NCI-H2029 (cell line): ENCODE data around the gene GJB3.
"Not testable (repeated sequence)": the region's sequence is repeated elsewhere in the genome, so short reads cannot be mapped to it uniquely, and the experiment has no call there.

Source experiments
- DNase-seq: peaks from one replicate; lab custom pipeline; 2025; lab: John Stamatoyannopoulos, UW

GJB3 gene

DNA sequence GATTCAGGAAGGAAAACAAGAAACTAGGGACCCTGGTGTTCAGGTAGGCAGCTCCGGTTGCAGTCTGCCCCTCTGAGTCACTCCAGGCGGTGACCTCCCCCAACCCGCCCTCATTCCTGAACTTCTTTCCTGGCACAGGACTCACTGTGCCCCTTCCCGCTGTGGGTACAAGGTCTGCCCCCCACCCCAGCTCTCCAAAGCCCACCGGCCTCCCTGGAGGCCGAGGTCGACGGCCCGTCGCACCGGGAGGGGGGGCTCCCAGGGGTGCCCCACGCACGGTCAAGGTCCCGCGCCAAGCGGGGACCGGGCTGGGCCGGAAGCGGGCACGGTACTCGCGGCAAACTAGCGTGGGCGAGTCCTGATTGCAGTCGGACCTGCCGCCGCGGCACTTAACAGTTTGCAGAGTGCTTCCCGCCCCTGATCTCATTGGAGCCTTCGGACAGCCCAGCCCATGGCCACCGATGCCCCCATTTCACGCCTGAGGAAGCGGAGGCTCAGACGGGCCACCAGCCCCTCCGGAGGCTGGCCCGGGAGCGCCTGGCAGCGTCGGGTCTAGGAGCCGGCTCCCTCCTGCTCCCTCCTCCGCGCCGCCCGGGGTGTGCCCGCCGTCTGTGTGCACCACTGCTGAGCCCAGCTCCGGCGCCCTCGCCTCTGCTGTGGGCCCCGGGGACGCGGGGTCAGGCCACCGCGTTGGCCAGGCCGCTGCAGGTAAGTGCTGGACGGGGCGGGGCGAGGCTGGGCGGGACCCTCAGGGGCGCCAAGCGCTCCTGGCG is at the start of gene GJB3:
Gene GJB3 (plus strand): TSS at position 144 of the 773 bp plus-strand sequence. CDS start 3,549 bp downstream, outside the sequence.
- DNase-seq, result no peak

DNA sequence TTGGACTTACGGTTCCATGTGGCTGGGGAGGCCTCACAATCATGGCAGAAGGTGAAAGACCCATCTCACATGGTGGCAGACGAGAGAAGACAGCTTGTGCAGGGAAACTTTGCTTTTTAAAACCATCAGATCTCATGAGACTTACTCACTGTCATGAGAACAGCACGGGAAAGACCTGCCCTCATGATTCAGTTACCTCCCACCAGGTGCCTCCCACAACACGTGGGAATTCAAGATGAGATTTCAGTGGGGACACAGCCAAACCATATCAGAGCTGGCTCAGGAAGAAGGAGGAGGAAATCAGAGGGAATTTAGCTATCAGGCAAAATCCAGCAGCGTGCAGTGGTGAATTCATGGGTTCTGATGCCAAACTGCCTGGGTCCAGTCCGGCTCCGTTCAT is 48.2 kb upstream of the GJB3 start:
- not testable (repeated sequence) for DNase-seq

GRCh38 chr1:34736692-34737091 is 44.3 kb upstream of the GJB3 start:
- DNase-seq, result no peak

GRCh38 chr1:34737236-34737635 is 43.8 kb upstream of the GJB3 start:
- not testable (repeated sequence) for DNase-seq

DNA sequence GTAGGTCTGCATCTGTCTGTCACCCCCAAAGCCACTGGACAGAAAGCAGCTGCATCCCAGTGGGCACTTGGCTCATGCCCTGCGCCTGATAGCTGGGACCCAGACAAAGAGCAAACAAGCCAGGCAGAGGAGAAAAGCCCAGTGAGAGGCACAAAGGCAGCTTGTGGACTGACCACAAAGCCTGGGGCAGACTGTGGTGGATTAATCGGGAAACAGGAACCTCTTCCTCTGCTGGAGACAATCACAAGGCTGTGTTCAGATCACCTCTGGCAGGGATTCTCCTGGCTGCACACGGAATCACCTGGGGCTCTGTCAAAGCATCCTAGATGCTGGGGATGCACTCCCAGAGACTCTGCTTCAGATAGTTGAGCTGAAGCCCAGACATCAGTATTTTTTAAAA is 41.4 kb upstream of the GJB3 start:
- no peak for DNase-seq

DNA sequence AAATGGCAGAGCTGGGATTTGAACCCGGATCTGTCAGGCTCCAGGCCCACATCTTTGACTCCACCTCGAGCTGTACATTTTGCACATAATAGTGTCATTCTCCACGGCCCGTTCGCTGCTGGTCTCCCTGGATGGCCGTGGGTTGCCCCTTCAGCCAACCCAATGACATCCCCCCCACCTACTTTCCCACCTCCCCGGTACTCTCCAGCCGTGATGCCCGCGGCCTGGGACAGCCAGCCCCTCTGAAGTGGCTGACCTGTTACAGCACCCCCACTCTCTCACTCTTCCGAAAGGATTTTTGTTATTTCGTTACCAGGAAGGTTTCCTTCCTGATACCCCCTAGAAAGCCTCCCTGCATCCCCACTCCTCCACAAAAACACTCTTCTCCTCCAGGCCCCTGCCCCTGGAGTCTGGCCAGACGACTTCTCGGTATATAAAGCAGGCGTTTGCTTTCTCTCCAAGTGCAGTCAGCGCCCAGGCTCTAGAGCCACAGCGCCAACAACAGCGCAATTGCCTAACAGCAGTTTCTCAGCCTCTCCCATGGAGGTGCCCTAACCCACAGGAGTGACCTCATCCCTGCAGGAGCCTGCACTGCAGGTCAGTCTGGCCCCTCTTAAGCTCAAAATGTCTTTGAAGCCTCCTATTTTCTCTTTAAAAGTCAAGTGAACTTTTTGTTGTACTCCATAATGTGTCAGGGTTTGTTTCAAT is 40.7 kb upstream of the GJB3 start:
- DNase-seq, result no peak

- peak; percentile 58 for DNase-seq
Measured at GRCh38 chr1:34742667-34743270, 38.2 kb upstream of the GJB3 start.

DNA sequence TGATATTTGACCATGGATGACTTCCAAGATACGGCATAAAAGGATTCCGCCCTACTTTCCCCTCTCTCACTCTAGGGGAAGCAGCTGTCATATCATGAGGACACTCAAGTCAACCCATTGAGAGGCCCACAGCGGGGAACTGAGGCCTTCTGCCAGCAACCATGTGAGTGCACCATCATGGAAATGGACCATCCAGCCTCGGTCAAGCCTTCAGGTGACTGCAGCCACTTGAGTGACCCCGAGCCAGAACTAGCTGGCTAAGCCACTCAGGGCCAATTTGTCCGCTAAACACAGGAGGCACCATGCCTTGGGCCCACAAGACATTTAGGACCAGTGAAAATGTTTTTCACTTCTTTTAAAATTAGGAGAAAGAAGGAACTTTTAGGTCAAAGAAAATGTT is 37.2 kb upstream of the GJB3 start:
- no peak for DNase-seq

GRCh38 chr1:34744851-34745250 is 36.2 kb upstream of the GJB3 start:
- no peak for DNase-seq

DNA sequence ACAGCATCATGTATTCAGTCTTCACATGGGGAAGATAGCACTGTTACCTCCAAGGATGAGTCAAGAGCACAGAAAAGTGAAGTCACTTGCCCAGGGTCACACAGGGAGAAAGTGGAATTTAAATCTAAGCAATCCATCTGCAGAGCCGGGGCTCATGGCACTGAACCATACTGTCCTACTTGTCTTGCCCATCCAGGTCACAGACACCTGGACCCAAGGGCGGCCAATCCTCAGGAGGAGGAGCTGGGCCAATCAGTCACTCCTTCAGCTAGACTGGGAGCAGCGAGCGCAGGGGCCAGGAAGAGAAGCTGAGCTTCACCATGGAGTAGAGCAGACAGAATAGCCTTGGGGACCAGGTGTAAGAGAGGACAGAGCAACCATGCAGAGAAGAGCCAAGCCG is 35.3 kb upstream of the GJB3 start:
- no peak for DNase-seq

GRCh38 chr1:34746101-34746500 is 34.9 kb upstream of the GJB3 start:
- DNase-seq, result no peak

- no peak for DNase-seq
Measured at GRCh38 chr1:34746785-34747637, 34.0 kb upstream of the GJB3 start.

DNA sequence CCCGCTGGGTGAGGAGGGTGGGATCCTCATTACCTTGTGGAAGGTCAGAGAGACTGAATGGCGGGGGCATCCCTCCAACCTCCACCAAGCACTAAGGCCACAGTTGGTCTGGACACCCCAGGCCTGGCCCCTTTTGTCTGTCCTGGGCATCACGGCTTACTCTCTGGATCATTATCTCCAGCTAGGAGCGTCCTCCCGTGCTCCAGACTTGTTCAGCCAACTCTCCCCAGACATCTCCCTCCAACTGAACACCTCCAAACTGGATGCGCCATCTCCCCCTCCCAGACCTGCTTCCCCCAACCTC is 33.4 kb upstream of the GJB3 start:
- DNase-seq, result no peak

DNA sequence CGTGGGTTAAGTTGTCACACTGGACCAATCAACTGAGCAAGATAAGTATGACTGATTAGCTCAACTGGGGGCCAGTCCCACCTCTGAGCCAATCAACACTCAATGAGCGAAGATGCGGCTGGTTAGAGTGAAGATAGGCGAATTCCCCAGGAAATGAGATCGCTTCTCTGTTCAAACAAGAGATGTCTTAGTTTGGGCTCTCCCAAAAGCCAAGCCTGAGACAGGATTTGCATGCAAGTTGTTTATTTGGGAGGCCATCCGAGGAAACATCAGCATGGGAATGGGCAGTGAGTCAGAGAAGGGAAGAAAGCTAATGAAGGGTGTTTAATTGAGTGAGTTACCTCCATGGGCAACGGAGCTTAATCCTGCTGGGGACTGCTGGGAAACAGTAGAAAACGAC is 31.0 kb upstream of the GJB3 start:
- no peak for DNase-seq

DNA sequence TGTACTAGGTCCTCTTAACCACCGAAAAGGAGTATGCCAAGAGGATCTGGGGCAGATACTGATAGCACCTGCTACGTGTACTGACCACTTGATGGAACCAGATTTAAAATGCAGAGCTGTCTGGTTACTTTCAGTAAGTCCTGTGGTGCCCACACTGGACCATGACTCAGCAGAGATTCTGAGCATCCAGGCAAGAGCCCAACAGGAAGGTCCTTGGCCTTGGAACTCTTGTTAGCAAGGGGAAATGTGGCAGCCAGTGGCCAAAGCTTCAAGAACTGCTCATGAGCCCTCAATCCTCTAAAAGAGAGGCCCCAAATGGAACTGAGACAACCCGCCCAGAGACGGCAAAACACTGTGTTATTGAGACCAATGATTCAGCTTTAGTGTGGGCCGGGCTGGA is 30.4 kb upstream of the GJB3 start:
- no peak for DNase-seq

- DNase-seq, result no peak
Measured at GRCh38 chr1:34753163-34753562, 27.9 kb upstream of the GJB3 start.

DNA sequence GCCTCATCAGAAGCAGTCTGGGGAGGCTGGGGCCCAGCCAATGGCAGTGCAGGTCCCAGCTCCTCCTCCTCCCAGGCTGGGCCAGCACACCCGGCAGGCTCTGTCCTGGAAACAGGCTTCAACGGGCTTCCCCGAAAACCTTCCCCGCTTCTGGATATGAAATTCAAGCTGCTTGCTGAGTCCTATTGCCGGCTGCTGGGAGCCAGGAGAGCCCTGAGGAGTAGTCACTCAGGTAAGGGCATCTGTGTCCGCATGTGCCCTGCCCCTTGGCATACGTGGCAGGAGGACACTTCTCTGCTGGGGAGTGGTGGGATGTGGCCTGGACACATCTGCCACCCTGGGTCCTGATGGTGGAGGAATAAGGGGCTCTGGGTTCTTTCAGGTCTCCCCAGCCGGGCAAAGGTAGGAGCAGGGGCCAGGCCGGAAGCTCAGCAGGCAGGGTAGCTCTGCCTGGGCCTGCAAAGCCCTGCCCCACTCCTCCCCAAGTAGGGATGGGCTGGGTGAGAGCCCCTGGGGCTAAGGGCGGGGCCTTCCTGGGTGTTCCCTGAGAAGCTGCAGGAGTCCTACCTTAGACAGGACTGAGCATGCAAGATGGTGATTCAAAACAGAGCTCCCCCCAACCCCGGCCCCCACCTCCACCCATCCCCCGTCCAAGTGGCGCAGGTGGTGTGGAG is 25.9 kb upstream of the GJB3 start, which contains the start of gene GJB5:
Gene GJB5 (plus strand): TSS at position 84 of the 674 bp plus-strand sequence. CDS start 2,284 bp downstream, outside the sequence.
- no peak for DNase-seq

- DNase-seq, result no peak
Measured at GRCh38 chr1:34755961-34756360, 25.1 kb upstream of the GJB3 start.

GRCh38 chr1:34757386-34757785 is 23.6 kb upstream of the GJB3 start:
- no peak for DNase-seq

- no peak for DNase-seq
Measured at GRCh38 chr1:34758751-34759150, 22.3 kb upstream of the GJB3 start.

DNA sequence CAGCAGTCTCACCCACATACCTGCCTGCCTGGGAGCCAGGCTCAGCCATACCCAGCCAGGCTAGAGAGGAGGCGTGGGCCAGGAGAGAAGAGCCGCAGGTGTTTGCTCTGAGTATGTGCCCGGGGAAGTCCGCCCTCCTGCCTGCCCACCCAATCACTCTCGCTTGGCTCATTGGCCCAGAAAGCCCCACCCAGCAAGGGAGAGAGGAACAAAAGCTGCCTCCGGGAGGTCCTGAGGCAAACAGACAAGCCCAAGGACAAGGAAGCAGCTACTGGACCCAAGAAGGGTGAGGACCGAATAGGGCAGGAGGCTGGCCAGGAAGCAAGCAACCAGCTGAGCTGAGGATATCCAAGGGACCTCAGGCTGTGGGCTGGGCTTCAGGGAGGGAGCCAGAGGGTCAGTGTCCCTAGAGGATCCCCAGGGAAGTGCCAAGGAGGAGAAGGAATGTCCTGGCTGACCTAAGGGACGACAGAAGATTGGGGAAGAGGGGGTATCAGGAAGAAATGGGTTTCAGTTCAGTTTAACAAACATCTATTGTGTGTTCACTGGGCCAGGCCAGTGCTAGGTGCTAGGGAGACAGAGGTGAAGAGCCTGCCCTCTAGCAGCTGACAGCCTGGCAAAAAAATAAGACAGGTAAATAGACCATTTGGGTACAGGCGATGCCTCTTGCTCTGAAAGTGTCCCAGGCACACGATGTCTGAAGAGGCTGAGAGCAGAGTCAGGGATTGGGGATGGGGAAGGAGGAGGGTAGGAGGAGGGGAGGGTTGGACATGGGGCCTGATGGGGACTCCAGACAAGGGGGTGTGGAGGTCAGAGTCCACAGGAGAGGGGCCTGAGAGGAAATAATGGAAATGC is 21.3 kb upstream of the GJB3 start, which contains the start of gene GJB4:
Gene GJB4 (plus strand): TSS at position 238 of the 855 bp plus-strand sequence. CDS start 1,515 bp downstream, outside the sequence.
- no peak for DNase-seq
